NT2/D1 (cell line): ENCODE measurements around the gene PPP6R1.

ENCODE experiments used
- YY1 ChIP-seq: IDR thresholded peaks from 2 replicates; pipeline ENCODE4 v1.6.1; 2011; ENCODE audit not compliant: insufficient read length, insufficient read depth
- ZNF274 ChIP-seq: IDR thresholded peaks from 2 replicates; pipeline ENCODE4 v1.6.1; 2011; ENCODE audit warnings: mild to moderate bottlenecking, low read depth, low read length

DNA sequence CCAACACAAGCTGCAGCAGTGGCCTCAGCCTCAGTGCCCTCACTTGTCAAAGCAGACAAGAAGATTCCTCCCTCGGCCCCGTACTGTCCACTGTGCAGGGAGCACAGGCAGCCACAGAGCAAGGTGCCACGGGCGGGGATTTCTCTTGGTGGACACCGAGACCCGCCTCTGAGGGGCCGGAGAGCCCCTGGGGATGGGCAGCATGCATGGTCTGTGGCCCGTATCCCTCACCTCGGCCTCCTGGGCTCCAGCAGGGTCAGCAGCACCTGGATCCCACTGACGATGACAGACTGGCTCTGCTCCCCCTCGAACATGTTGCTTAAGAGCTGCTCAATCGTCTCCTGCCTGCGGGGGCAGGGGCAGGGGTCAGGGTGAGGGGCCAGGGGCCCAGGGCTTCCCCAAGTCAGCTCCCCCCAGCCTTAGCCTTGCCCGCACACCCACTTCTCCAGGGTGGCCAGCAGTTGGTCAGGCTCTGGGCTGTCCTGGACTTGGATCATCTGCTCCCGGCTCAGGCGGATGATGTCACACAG is 16.8 kb downstream of the PPP6R1 start:
- TF ChIP-seq ZNF274, result no peak
- no peak for TF ChIP-seq YY1
